Cardiac muscle cell (in vitro differentiated cells and primary cell): ENCODE data around the gene OR52K2. TPM values are rescaled to one million over a fixed set of nuclear protein-coding genes. Genes with fewer than 3 reads are reported as not detected.
"Not testable (repeated sequence)": the region's sequence is repeated elsewhere in the genome, so short reads cannot be mapped to it uniquely, and the experiment has no call there.

Source experiments
- DNase-seq, 2 donors: peaks; one replicate each; pipeline versions ENCODE4 v3.0.0 to v3.0.0-alpha.2; 2010 to 2017; ENCODE audit warnings: low read depth in 1 of 2, low spot score in 1 of 2
- H3K27ac ChIP-seq: fragments of 200-600 bp; sonication (generic); 2 replicates; pipeline ENCODE4 v1.5.1; 2016
- H3K27me3 ChIP-seq: fragments of 200-600 bp; sonication (generic); 2 replicates; pipeline ENCODE4 v1.6.0; 2016; ENCODE audit warnings: control low read depth
- H3K36me3 ChIP-seq: fragments of 200-600 bp; sonication (generic); 2 replicates; pipeline ENCODE4 v1.5.1; 2016; ENCODE audit warnings: control low read depth
- H3K4me1 ChIP-seq: fragments of 200-600 bp; sonication (generic); 2 replicates; pipeline ENCODE4 v1.8.1; 2017; ENCODE audit warnings: low read depth, mild to moderate bottlenecking, mixed run types
- H3K4me3 ChIP-seq: fragments of 200-600 bp; sonication (generic); 2 replicates; pipeline ENCODE4 v1.5.1; 2016; ENCODE audit warnings: mild to moderate bottlenecking
- H3K9me3 ChIP-seq: fragments of 200-600 bp; sonication (generic); 2 replicates; pipeline ENCODE4 v1.5.1; 2017; ENCODE audit warnings: low read depth, mild to moderate bottlenecking, control low read depth
- CTCF ChIP-seq: IDR thresholded peaks from 2 replicates; pipeline ENCODE4 v1.5.1; 2012; ENCODE audit warnings: low read depth, mild to moderate bottlenecking, low read length
- polyA plus RNA-seq: library from polyadenylated mRNA; unstranded; fragments of >200 nt; fragmentation: Nextera tagmentation; extraction: Ambion mirVana; gene quantifications from 2 replicates; pipeline ENCODE4 v1.2.1, GENCODE V29; 2016
- total RNA-seq: library from RNA; depleted of rRNA; stranded (reverse); fragments of >200 nt; gene quantifications from 2 replicates; pipeline ENCODE4 v1.2.3, GENCODE V29; 2016

OR52K2 gene
- total and polyA plus RNA-seq, 2 experiments from 2014 or later: not detected

- Histone ChIP-seq H3K27me3 (no peaks in the 10 kb centered on the region), H3K9me3 (no peaks in the 10 kb centered on the region), H3K27ac (no peak overlapping the region), H3K4me1 (no peaks in the 10 kb centered on the region), H3K4me3 (no peak overlapping the region), H3K36me3 (no peaks in the 10 kb centered on the region)
- TF ChIP-seq CTCF: no peak
- no peak for DNase-seq
These were observed 31.6 kb downstream of the OR52K2 start for GRCh38 chr11:4480577-4481239.

DNA sequence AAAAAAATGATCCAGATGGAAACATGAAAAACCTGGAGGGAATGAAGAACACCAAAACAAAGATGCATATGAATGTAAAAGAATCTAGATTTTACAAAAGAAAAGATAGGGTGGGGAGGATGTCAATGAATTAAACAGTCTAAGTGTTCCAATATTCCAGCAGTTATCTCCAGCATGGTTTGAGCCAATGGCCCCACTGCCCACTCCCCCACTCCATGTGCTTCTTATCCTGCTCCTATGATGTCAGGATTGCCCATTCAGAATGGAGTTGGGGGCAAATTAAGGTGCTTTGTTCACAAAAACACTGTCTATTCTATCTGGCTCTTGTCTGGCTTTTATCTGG, 32.1 kb downstream of the OR52K2 start:
- no peaks in the 10 kb centered on the region for H3K4me1 ChIP-seq
- no peak overlapping the region for H3K4me3 ChIP-seq
- DNase-seq: no peak
- no peaks in the 10 kb centered on the region for H3K27me3 ChIP-seq
- no peak for TF ChIP-seq CTCF
- no peaks in the 10 kb centered on the region for H3K9me3 ChIP-seq
- H3K36me3 ChIP-seq: no peaks in the 10 kb centered on the region
- no peak overlapping the region for H3K27ac ChIP-seq

GRCh38 chr11:4482445-4482844, 33.4 kb downstream of the OR52K2 start, which contains the start of gene OR52K1:
Gene OR52K1, plus strand, starts transcription at chr11:4482646. Its CDS starts 6,255 bp downstream, at chr11:4488901.
- H3K27ac ChIP-seq: no peak within 1 kb of the TSS
- H3K27me3 ChIP-seq: no peaks in the 10 kb centered on the region
- no peaks in the 10 kb centered on the region for H3K36me3 ChIP-seq
- TF ChIP-seq CTCF: no peak
- DNase-seq: no peak
- H3K4me1 ChIP-seq: no peaks in the 10 kb centered on the region
- H3K4me3 ChIP-seq: no peak within 1 kb of the TSS
- no peaks in the 10 kb centered on the region for H3K9me3 ChIP-seq

DNA sequence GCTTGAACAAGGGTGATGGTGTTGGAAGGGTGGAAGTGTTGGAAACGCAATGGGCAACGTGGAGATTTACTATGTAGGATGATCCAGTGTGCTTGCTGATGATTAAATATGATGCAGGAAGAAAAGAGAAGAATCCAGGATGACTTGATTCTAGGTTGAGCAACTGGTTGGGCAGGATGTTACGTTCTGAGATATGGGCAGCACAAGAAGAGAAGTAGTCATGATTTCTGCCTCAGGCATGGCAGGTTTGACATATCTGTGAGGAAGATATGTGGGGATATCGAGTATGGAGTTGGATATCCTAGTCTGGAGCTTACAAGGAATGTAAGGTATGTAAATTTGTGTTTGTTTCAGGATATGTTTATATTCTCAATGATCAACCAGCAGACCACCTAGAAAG, 35.2 kb downstream of the OR52K2 start:
- TF ChIP-seq CTCF: no peak
- H3K27me3 ChIP-seq: no peaks in the 10 kb centered on the region
- no peaks in the 10 kb centered on the region for H3K36me3 ChIP-seq
- no peaks in the 10 kb centered on the region for H3K9me3 ChIP-seq
- DNase-seq: no peak
- no peaks in the 10 kb centered on the region for H3K4me1 ChIP-seq
- H3K4me3 ChIP-seq: no peak overlapping the region
- H3K27ac ChIP-seq: no peak overlapping the region

GRCh38 chr11:4491405-4491804, 42.3 kb downstream of the OR52K2 start:
- H3K4me3 ChIP-seq, H3K4me1 ChIP-seq, H3K27ac ChIP-seq, DNase-seq, H3K36me3 ChIP-seq, H3K27me3 ChIP-seq, H3K9me3 ChIP-seq: not testable (repeated sequence)

DNA sequence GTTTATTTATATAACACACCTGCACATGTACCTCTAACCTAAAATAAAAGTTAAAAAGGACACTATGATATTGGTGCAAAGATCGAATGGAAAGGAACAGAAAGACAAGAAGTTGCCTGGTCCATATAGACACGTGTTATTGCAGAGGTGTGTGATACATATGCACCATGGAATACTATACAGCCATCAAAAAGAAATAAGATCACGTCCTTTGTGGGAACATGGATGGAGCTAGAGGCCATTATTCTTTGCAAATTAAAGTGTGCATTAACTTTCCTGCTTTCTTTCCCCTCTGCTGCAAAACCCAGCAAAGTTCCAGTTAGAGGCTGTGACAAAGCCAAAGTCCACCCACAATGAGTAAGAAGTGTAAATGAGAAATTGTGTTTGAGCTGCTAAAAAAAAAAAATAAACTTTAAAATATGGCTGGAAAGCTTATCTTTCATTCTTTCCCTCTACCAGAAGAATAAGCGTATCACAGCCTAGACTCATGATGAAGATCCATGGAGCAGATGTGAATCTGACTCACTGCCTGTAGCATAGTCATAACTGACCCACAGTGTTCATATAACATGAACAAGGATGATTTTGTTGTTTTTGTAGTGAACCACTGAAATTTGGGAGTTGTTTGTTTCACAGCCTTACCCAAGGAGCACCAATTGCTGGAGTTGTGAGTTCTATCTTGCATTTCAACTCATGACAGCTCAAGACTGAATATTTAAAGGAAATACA, 42.9 kb downstream of the OR52K2 start:
- H3K4me3 ChIP-seq: no peak overlapping the region
- no peak overlapping the region for H3K27ac ChIP-seq
- no peaks in the 10 kb centered on the region for H3K36me3 ChIP-seq
- H3K27me3 ChIP-seq: no peaks in the 10 kb centered on the region
- H3K4me1 ChIP-seq: no peaks in the 10 kb centered on the region
- TF ChIP-seq CTCF: no peak
- no peak for DNase-seq
- H3K9me3 ChIP-seq: no peaks in the 10 kb centered on the region
